ENCODE results near the gene LRRC15. TPM values are rescaled to one million over a fixed set of nuclear protein-coding genes. Genes with fewer than 3 reads are reported as not detected.

The LRRC15 gene
- polyA plus RNA-seq, 4 donors: 0.04 to 0.11 TPM; not detected in 2

DNA sequence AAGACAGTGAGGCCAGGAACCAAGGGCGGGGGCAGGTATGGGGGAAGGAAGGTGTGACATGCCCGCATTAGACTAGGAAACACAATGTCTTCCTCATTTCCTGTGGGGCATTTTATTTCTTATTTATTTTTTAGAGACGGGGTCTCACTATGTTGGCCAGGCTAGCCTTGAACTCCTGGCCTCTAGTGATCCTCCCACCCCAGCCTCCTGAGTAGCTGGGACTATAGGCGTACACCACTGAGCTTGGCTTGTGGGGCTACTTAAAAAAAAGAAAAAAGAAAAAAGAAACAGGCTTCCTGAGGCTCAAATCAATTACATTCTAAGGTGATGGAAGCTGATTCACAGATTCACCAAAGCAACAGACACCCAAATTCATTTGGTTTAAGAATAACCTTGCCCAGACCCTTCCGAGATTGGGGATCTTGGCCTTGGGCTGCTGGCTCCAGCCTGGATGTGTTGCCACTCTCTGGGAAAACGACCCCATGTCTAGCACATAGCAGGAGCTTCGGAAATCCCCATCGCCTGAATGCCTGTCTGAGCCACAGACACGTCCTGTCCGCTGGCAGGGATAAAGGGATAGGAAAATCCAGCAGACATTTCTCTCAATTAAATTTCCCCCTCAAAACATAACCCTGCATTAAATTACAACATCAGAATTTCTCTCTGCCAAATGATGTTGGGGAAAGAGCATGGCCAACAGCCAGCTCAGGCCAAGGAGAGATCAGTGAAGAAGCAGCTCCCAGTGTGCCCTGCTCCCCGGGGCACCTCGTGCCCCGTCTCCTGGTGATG is 31.4 kb downstream of the LRRC15 start:
- DNase-seq (ENCODE audit: low read depth in 4 of 4, low spot score in 2 of 4): no peak

DNA sequence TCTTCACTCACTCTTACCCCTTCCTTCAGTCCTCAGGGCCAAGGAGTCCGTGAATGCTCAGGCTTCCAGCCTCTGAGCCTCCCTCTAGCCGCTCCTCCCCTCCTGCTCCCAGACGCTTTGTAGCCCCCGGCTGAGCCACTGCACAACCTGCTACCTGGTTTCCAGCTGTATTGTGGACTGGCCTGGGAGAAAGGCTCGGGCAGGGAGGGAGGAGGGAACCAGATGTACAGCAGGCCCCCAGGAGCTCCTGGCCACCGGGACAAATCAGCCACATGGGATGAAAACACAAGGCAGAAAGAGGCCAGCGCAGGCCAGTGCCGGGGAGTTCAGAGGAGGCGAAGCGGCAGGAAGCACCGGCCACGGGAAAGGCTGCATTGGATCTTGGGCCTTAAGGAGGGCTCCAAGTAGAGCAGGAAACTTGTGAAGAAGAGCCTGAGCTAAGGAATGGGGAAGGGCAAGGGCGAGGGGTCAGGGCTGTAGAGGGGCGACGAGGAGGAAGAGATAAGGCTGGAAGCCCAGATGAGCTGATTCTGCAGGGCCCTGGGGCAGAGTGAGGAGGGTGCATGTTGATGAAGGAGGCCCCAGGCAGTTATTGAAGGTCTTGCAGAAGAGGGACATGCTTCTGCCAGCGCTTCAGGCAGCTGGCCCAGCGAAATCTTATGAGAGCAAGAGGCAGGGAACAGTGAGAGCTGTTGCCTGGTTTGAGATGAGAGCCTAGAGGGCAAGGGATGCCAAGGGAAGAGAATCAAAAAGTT is 32.8 kb downstream of the LRRC15 start:
- DNase-seq (ENCODE audit: low read depth in 4 of 4, low spot score in 2 of 4): no peak

DNA sequence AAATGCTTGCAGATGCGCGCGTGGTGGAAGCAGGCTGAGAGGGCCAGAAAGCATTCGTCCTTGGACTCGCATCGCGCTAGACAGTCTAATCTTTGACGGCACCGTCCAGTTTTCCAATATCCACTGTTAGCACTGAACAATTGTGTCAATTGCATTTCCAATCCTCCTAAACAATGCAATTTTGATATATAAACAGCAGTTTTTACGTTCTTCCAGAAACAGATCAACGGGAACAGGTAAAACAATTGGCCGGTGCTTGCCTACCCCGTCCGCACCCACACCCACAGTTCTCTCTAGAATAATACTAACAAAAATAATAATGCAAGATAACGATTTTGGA is 35.6 kb downstream of the LRRC15 start:
- DNase-seq (ENCODE audit: low read depth in 4 of 4, low spot score in 2 of 4): no peak

DNA sequence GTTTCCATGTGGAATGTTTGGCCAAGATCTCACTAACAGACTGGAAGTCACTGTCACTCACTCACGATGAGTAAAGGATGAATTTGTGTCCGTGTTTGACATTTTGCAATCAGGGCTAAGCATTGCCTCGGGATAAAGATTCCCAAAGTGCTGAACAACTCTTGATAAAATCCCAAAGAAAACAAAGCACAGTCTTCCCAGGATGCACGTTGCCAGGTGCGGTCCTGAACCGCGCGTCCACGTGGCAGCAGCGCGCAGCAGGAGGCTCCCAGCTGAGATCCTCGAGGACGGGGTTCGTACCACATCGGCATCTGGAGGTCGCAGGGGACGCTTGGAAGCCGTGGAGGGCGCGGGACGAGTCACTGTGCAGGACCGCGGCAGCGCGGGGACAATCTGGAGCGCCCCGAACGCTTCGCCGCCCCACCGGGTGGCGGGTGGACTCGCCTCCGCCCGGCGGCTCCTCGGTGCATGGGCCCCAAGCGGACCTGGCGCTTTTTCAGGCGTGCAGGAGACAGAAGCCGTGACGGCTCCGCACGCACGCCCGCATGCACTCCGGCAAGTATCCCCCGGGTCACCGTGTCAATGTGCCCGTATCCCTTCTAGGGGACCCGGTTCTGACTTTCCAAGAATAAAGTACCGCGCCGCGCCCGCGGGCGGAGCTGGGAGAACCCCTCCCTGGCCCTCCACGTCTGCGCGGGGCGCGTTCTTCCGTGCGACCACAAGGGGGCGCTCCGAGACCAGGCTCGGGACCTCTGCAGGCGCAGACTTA is 36.1 kb downstream of the LRRC15 start:
- peak in 2 of 4 donors; percentile 62 to 73 for DNase-seq (ENCODE audit: low read depth in 4 of 4, low spot score in 2 of 4)

DNA sequence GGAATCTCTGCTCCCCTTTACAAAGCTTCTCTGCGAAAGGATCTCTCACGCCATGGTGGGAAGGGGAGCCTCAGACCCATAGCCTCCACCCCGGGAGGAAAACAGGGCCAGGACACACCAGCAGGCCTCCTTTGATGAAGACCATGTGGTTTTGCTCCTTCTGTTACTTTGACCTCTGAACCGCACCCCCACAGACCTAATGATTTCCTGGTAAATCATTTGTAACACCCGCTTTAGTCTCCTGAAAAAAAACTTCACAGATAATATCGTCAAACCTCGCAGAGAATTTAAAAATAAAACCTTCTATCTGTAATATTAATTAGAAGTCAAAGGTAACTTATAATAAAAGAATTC is 36.7 kb downstream of the LRRC15 start:
- no peak for DNase-seq (ENCODE audit: low read depth in 4 of 4, low spot score in 2 of 4)

DNA sequence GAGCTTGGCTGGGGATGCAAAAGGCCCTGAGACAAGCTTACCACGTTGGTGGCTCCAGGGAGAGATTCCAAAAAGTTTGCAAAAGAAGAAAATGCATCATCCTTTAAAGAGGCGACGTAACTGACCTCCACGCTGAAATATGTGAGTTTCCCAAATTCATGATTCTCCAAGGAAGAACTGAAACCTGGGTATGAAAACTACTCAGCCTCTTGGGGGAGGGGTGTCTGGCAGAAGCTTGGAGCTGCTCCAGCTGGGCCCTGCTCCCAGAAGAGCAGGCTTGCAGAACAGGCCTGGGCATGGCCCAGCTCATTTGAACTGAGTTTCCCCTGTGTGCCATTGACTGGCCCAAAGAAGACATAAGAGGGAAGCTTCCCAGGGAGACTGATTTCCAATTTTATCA is 39.0 kb downstream of the LRRC15 start:
- DNase-seq (ENCODE audit: low read depth in 4 of 4, low spot score in 2 of 4): no peak

DNA sequence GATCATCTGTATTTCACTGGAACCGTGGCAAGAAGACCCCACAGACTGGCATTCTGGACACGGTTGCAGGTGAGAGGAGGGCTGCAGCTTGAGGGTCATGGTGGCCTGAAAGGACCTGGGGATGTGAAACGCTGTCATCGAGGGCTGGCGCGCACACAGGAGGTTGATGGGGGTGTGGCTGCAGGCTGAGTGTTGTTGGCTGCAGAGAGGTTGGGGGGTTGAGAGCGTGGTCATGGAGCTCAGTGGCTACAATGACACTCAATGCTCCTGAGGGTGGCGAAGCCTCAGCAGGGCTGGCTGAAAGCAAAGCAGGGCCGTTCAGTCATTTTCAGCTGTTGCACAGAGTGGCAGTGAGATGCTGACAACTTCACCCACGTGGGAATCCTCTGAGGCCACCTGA is 39.4 kb downstream of the LRRC15 start:
- no peak for DNase-seq (ENCODE audit: low read depth in 4 of 4, low spot score in 2 of 4)

DNA sequence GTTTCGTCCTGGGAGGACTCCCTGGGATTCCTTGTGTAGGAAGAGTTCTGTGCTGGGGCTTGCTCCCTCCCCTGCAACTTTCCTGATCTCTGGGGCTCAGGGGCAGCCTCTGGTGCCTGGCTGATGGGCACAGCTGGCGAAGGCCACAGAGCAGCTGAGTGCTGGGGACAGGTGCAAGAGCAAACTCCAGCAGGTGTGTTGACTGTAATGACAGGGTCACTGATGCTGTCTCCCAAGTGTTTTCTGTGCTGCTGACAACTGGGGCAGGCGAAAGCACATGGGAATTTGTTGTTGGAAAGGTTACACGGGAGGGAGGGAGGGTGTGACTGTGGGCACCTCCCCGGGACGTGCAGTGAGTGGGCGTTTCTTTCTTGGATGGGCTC is 40.0 kb downstream of the LRRC15 start:
- DNase-seq (ENCODE audit: low read depth in 4 of 4, low spot score in 2 of 4): no peak

DNA sequence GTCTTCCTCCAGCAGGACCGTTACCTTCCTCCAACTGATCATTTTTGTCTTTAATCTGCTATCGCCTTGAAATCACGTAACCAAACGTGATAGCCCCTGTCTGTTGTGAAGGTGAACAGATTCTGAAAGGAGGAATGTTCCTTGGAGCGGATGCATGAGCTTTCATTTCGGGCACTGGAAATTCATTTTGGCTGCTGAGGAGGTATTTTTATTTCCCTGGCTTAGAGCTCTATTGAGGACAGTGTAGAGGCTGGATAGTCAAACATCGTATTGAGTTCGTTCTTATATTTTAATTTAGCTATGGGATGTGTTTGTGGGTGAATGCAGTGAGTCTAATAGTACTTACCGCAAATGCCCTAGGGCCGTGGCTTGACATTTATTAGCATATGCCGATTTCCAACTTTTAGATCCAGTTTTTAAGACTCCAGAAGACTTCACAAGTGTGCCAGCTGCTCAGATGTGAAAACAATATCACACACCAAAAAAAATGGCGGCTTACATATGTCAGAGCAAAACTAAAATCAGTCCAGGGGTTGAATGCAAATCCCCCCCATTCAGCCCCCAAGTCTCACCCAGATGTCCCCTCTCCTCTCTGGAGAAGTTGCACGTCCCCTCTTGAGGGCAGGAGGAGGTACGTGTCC is 40.5 kb downstream of the LRRC15 start:
- no peak for DNase-seq (ENCODE audit: low read depth in 4 of 4, low spot score in 2 of 4)

DNA sequence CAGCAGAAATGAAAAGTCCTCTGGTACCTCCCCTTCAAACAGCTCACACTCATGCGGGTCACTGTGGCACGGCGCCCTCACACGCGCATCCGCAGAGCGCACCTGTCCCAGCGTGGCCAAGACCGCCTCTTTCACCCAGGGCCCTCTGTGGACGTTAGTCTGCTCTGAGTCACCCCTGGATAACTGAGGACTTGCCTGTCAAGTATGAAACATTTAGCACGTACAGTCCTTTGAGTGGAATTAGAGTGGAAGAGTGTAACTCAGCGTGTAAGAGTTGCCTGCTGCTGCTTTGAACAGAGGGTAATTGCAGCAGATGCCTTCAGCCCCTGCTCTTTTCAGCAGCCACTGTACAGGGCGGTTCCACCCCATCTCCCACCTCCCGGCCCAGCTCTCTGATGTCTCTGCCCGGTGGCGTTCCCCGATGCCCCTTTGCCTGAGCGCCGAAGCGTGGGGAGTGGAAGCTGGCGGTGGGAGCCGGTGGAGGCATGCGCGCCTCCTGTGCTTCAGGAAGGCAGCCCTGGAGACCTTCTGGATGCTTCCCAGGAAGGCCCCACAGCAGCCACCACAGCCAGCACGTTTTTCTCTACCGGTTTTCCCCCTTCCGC is 41.4 kb downstream of the LRRC15 start:
- no peak for DNase-seq (ENCODE audit: low read depth in 4 of 4, low spot score in 2 of 4)

DNA sequence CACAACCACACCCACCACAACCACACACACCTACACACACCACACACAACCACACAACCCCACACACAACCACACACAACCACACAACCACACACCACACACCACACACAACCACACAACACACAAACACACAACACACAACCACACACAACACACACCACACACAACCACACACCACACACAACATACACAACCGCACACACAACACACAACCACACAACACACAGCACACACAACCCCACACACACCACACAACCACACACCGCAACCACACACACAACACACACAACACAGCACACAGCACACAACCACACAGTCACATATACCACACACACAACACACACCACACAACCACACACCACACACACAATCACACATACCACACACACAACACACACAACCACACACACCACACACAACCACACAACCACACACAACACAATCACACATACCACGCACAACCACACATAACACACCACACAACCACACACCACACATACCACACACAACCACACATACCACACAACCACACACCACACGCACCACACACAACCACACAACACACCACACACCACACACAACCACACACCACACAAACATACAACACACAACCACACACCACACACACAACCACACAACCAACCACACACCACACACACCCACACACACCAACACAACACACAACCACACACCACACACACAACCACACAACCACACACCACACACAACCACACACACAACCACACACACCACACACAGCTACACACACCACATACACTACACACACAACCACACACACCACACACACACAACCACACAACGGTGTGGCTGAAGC is 42.1 kb downstream of the LRRC15 start:
- DNase-seq (ENCODE audit: low read depth in 4 of 4, low spot score in 2 of 4): no peak

DNA sequence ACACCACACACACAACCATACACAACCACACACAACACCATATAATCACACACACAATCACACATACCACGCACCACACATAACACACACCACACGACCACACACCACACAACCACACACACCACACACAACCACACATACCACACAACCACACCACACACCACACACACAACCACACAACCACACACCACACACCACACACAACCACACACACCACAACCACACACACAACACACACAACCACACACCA is 42.6 kb downstream of the LRRC15 start:
- no peak for DNase-seq (ENCODE audit: low read depth in 4 of 4, low spot score in 2 of 4)

DNA sequence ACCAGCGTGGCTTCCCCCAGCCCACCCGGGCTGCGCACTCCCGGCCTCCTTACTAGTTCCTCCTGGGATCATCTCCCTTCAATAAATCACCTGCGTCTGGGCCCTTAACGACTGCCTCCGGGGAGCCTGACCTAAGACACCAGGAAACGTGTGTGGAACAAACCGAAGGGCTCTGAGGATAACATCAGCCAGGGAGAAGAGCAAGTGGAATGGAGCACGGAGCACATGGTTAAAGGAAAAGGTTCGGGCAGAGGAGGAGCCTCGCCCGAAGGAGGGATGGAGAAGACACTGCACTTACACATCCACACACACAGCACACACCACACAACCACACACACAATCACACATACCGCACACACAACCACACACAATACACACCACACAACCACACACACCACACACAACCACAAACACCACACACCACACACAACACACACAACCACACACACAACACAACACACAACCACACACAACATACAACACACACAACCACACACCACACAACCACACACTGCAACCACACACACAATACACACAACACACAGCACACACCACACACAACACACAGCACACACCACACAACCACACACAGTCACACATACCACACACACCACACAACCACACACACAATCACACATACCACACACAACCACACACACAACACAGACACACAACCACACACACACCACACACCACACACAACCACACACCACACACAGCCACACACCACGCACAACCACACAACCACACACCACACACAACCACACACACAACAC is 43.2 kb downstream of the LRRC15 start:
- DNase-seq (ENCODE audit: low read depth in 4 of 4, low spot score in 2 of 4): no peak

DNA sequence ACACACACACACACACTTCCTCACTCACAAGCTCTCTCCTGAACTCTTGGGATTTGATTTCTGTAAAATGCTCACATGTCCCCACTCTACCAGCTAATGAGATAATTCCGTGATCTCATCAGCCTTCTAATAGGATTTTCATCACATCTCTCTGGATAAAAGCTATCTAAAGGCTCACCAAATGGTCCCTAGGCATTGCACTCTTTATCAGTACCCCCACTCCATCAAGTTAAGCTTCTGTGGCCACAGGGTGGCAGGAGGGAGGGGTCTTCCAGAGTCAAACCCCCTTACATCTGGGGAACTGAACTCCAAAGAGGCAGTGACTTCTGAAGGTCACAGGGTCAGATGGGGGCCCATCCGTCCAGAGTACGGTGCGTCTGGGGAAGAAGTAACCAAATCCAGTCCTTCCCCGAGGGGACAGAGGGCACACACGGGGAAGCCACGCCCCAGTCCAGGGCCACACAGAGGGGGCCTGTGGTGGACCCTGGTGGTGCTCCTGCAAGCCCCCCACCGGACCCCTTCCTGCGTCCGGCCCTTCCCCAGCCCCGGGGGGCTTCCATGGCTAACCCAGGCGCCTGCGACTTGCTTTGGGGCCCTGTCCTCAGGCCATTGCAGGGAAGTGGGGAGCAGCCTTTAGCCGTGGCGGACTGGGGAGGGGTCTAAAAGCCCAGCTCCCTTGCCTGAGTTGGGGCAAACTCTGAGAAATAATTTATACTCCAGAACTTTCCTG is 44.0 kb downstream of the LRRC15 start:
- no peak for DNase-seq (ENCODE audit: low read depth in 4 of 4, low spot score in 2 of 4)

DNA sequence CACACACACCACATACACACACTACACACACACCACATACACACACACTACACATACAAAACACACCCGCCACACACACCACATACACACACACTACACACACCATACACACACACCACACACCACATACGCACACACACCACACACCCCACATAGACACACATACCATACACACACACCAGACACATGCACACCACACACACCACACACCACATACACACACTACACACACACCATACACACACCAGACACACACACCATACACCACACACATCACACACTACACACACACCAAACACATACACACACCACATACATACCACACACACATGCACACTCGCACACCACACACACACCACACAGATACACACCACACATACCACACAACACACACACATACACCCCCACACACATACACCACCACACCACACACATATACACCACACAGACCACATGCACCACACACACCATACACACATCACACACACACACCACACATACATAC is 44.7 kb downstream of the LRRC15 start:
- DNase-seq (ENCODE audit: low read depth in 4 of 4, low spot score in 2 of 4): no peak

DNA sequence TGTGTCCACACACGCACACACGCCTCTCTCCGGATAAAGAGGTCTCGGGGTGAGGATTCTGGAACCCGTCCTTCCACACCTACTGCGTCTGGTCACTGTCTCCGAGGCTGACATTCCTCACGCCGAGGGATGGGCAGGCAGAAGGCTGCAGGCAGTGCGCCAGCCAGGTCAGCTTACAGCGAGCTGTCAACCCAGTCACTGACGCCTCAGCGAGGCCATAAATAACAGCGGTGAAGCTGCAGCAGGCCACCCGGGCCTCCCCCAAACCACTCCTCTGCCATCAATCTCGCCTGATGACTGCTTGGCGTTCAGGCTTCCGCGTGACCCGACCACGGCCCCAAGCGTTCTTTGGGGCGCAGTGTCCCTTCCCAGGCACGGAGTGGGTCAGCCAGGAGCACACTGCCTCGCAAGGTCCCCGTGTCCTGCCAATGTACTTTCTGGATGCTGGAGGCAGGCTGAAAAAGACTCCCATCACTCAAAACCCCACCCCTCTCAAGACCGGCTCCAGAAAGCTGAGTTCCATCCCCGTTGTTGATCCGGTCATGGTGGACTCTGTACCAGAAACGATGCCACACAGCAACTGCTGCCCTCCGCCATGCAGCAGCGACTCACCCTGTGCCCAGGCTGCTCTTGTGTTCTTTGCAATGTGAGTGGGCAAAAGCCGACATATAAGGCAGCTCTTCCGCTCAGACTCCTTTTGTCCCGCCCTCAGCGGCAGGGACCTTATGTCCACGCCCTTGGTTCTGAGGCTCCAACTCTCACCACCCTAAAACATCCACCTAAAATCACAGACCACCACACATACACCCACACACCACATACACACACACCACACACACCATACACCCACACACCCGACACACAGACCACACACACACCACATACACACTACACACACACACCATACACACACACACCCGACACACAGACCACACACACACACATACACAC is 45.5 kb downstream of the LRRC15 start:
- no peak for DNase-seq (ENCODE audit: low read depth in 4 of 4, low spot score in 2 of 4)

DNA sequence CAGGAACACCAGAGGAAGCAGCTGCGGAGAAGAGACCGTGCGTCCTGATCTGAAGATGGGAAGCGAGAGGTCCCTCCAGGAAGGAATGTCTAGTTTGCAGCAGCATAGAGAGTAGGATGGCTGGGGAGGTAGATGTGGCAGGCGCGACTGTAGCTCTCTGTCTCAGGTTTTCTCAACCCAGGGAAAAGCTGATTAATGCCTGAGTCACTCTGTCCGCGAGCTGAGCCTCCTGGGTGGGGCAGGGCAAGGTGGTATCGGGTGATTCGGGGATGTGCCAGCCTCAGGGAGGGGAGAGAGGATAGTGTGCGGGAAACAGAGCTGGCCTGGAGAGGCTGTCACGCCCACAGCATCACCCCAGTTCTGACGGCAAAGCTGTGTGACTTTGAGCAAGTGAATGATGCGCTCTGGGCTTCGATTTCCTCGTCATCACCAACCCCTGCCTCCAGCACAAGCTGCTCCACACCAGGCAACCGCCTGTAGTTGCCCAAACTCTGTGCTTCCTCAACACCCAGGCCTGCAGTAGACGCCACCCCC is 46.8 kb downstream of the LRRC15 start:
- no peak for DNase-seq (ENCODE audit: low read depth in 4 of 4, low spot score in 2 of 4)

Data from left renal cortex interstitium (tissue), 4 donors.